ENCODE results near the gene LHX3. TPM values are rescaled to one million over a fixed set of nuclear protein-coding genes. Genes with fewer than 3 reads are reported as not detected.
A peak's percentile ranks its signal among the peaks of the same experiment; 100 is the strongest.

LHX3 gene
- total and polyA plus RNA-seq, 2 of the 4 experiments (the other 2 are of a cell fraction), result not detected

DNA sequence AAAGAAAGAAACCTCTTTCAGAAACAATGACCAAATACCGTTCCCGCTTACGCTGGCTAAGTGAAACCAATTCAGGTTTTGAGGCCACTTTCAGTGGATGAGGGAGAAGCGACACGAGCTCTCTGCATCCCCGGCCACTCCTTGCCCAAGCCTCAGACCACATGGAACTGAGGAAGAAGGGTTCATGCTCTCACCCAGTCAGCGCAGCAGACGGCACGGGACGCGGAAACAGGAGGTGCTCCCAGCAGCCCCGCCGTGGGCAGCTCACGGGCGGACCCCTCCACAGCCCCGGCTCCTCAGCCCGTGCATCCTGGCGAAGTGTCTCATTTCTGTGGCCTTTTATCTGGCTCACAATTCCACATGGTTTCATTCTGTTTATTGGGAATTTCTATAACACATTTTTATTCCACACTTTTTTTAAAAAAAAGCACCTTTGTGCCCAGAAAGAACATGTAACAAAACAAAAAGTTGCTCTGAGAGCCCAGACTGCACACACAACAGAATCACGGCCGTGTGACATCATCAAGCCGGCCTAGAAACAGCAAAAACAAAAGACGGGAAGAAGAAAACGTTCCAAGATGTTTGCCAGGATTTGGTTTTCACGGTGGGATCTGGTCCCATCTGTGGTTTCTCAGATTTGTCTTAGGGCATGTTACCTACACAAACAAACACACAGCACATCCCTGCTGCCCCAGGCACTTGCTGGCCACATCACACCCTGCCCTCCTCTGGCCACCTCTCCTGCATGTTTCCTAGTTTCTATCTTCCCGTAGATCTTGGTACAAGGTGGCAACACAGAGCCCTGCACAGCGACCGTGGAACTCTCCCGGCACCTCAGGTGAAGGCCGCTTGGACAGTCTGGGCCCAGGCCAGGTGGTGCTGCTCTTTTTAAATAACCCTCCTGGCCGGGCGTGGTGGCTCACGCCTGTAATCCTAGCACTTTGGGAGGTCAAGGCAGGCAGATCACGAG, 24.5 kb upstream of the LHX3 start:
- CTCF ChIA-PET, result no interaction called here
- no peak overlapping the region for H3K4me3 ChIP-seq (ENCODE audit: insufficient read depth, low read depth, low read length)
- peaks cover 34% of the 10 kb centered on the region for H4K20me1 ChIP-seq (ENCODE audit: insufficient read depth, low read length)
- H3K79me1 ChIP-seq (ENCODE audit: low read depth in 1 of 2, low read length in 2 of 2), result peaks cover 13 to 49% of the 10 kb centered on the region in 2 experiments
- ATAC-seq (ENCODE audit: low read depth), result no peak
- H3K9me1 ChIP-seq (ENCODE audit: insufficient read depth, low read length), result peaks cover 6% of the 10 kb centered on the region; the same call in 1 of the 2 replicates
- intact Hi-C loops (cut with micrococcal nuclease), result no loop called here
- WGBS, 2 experiments (ENCODE audit: extremely low coverage in 2 of 2, insufficient read length in 1 of 2), result 93% methylated on average over 15 of the region's 33 CpGs; no CpG with 5 or more reads in 1 of the 2 experiments
- DNase-seq, result no peak
- H2BK15ac ChIP-seq (ENCODE audit: low read depth, low read length), result no peak overlapping the region
- in situ Hi-C loops (cut with MboI; ENCODE audit: low sequenced_read_pairs), result no loop called here
- no peak overlapping the region for H3K14ac ChIP-seq (replicated peaks; ENCODE audit: low read depth, low read length)
- H3K27ac ChIP-seq (ENCODE audit: insufficient read depth, low read length), result no peak overlapping the region
- no peak overlapping the region for H2BK120ac ChIP-seq (ENCODE audit: low read depth, low read length)
- H3K9me3 ChIP-seq (ENCODE audit: control insufficient read depth, insufficient read depth, low read length), result no peaks in the 10 kb centered on the region
- peaks cover 6% of the 10 kb centered on the region; the same call in 1 of the 2 replicates for H3K4me1 ChIP-seq (ENCODE audit: control insufficient read depth, insufficient read depth, low read length)
- H3K23ac ChIP-seq (ENCODE audit: low read depth, low read length), result no peak overlapping the region
- no peaks in the 10 kb centered on the region for H3K27me3 ChIP-seq (ENCODE audit: control insufficient read depth, insufficient read depth, low read length)
- H2AK5ac ChIP-seq (ENCODE audit: low read depth, low read length), result peak overlapping the region; percentile 56; the same call in 1 of the 2 replicates
- H3K4me2 ChIP-seq (ENCODE audit: low read depth, low read length), result no peak overlapping the region
- H3K18ac ChIP-seq (ENCODE audit: low read depth, low read length), result no peak overlapping the region
- H4K5ac ChIP-seq (ENCODE audit: low read depth, low read length), result no peak overlapping the region
- no peak overlapping the region for H3K9ac ChIP-seq (ENCODE audit: low read depth, low read length)
- BruUV-seq (replicated peaks), result no TSS peak
- no peak overlapping the region for H2AK9ac ChIP-seq (replicated peaks; ENCODE audit: low read depth, low read length, poor library complexity)
- POLR2A ChIA-PET (ENCODE audit: unreplicated experiment), result no interaction called here
- no peak overlapping the region for H3K56ac ChIP-seq (ENCODE audit: extremely low read depth, insufficient read depth, low read length)
- no peak overlapping the region for H2BK5ac ChIP-seq (ENCODE audit: low read depth, low read length, poor library complexity, severe bottlenecking)
- dilution Hi-C loops (cut with HindIII; ENCODE audit: low sequenced_read_pairs, unreplicated experiment), result no loop called here
- no peak overlapping the region for H4K8ac ChIP-seq (ENCODE audit: low read depth in 2 of 2, low read length in 2 of 2)
- H2AFZ ChIP-seq (replicated peaks; ENCODE audit: low read length, poor library complexity), result no peak overlapping the region
- H3K36me3 ChIP-seq (ENCODE audit: control insufficient read depth, insufficient read depth, low read length), result peaks cover 2% of the 10 kb centered on the region
- no peak overlapping the region for H4K91ac ChIP-seq (ENCODE audit: insufficient read depth, low read depth, low read length)
- no peak overlapping the region for H3K4ac ChIP-seq (ENCODE audit: low read depth, low read length)
- no peak overlapping the region for H2BK20ac ChIP-seq (ENCODE audit: low read depth, low read length)
- TF ChIP-seq RCOR1 (IDR thresholded peaks at IDR 0.05; ENCODE audit: insufficient replicate concordance, low read length) (no peak), FOS (IDR thresholded peaks at IDR 0.05; ENCODE audit: low read depth, low read length) (no peak), SMC3 (IDR thresholded peaks at IDR 0.05; ENCODE audit: low read depth, low read length) (no peak), NFE2L2 (IDR thresholded peaks at IDR 0.05; ENCODE audit: low read depth, low read length) (no peak), BHLHE40 (IDR thresholded peaks at IDR 0.05; ENCODE audit: low read depth, low read length) (no peak), MAFK (IDR thresholded peaks at IDR 0.05; ENCODE audit: low read depth, low read length) (no peak), RFX5 (IDR thresholded peaks at IDR 0.05; ENCODE audit: low read depth, low read length) (no peak), CHD1 (IDR thresholded peaks at IDR 0.05; ENCODE audit: low read depth, low read length) (no peak), CEBPB (IDR thresholded peaks at IDR 0.05; ENCODE audit: low read depth, low read length) (no peak), RAD21 (IDR thresholded peaks at IDR 0.05; ENCODE audit: low read length) (no peak), MXI1 (IDR thresholded peaks at IDR 0.05; ENCODE audit: borderline replicate concordance, low read depth, low read length) (no peak), POLR2A (IDR thresholded peaks at IDR 0.05; ENCODE audit: low read depth, low read length) (no peak)
- TF ChIP-seq, protein P1, sequence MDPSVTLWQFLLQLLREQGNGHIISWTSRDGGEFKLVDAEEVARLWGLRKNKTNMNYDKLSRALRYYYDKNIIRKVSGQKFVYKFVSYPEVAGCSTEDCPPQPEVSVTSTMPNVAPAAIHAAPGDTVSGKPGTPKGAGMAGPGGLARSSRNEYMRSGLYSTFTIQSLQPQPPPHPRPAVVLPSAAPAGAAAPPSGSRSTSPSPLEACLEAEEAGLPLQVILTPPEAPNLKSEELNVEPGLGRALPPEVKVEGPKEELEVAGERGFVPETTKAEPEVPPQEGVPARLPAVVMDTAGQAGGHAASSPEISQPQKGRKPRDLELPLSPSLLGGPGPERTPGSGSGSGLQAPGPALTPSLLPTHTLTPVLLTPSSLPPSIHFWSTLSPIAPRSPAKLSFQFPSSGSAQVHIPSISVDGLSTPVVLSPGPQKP (IDR thresholded peaks at IDR 0.05; ENCODE audit: borderline replicate concordance, low read depth, low read length), result no peak
- TF ChIP-seq, protein P2, sequence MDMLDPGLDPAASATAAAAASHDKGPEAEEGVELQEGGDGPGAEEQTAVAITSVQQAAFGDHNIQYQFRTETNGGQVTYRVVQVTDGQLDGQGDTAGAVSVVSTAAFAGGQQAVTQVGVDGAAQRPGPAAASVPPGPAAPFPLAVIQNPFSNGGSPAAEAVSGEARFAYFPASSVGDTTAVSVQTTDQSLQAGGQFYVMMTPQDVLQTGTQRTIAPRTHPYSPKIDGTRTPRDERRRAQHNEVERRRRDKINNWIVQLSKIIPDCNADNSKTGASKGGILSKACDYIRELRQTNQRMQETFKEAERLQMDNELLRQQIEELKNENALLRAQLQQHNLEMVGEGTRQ (IDR thresholded peaks at IDR 0.05; ENCODE audit: low read depth, low read length), result no peak
- TF ChIP-seq, protein P3, sequence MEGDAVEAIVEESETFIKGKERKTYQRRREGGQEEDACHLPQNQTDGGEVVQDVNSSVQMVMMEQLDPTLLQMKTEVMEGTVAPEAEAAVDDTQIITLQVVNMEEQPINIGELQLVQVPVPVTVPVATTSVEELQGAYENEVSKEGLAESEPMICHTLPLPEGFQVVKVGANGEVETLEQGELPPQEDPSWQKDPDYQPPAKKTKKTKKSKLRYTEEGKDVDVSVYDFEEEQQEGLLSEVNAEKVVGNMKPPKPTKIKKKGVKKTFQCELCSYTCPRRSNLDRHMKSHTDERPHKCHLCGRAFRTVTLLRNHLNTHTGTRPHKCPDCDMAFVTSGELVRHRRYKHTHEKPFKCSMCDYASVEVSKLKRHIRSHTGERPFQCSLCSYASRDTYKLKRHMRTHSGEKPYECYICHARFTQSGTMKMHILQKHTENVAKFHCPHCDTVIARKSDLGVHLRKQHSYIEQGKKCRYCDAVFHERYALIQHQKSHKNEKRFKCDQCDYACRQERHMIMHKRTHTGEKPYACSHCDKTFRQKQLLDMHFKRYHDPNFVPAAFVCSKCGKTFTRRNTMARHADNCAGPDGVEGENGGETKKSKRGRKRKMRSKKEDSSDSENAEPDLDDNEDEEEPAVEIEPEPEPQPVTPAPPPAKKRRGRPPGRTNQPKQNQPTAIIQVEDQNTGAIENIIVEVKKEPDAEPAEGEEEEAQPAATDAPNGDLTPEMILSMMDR (conservative IDR thresholded peaks at IDR 0.05; ENCODE audit: low read depth, low read length), result no peak

Measured in IMR-90 (cell line).